HG03520 (cell line): ENCODE measurements around the gene RPS14.
"Not testable (repeated sequence)": the region's sequence is repeated elsewhere in the genome, so short reads cannot be mapped to it uniquely, and the experiment has no call there.

Experiments used
- ATAC-seq: cut with Tn5 transposase; IDR thresholded peaks from one replicate; pipeline ENCODE4 v1.9.1; 2021; ENCODE audit warnings: mild to moderate bottlenecking, moderate library complexity; ENCODE audit not compliant: unreplicated experiment

RPS14 gene

GRCh38 chr5:150447188-150447587 lies 2.4 kb downstream of the RPS14 start:
- ATAC-seq = no peak

GRCh38 chr5:150446583-150446982 lies 3.0 kb downstream of the RPS14 start:
- no peak for ATAC-seq

- ATAC-seq = no peak
Measured at GRCh38 chr5:150446088-150446487, 3.5 kb downstream of the RPS14 start.

- ATAC-seq = no peak
Measured at GRCh38 chr5:150444770-150445169, 4.8 kb downstream of the RPS14 start.

- ATAC-seq = no peak
Measured at GRCh38 chr5:150443242-150444075, 6.1 kb downstream of the RPS14 start.

- ATAC-seq = no peak
Measured at GRCh38 chr5:150442699-150443080, 6.8 kb downstream of the RPS14 start.

GRCh38 chr5:150441813-150442698 lies 7.5 kb downstream of the RPS14 start:
- ATAC-seq = no peak

GRCh38 chr5:150440948-150441812 lies 8.4 kb downstream of the RPS14 start:
- ATAC-seq = no peak

- ATAC-seq = no peak
Measured at GRCh38 chr5:150438873-150439546, 10.5 kb downstream of the RPS14 start.

- peak; percentile 96 for ATAC-seq
Measured at GRCh38 chr5:150436141-150436680, 13.3 kb downstream of the RPS14 start.

- no peak for ATAC-seq
Measured at GRCh38 chr5:150434464-150434863, 15.1 kb downstream of the RPS14 start.

GRCh38 chr5:150431574-150431973 lies 18.0 kb downstream of the RPS14 start:
- ATAC-seq = no peak

- ATAC-seq = no peak
Measured at GRCh38 chr5:150431048-150431447, 18.5 kb downstream of the RPS14 start.

- no peak for ATAC-seq
Measured at GRCh38 chr5:150429410-150429873, 20.1 kb downstream of the RPS14 start.

GRCh38 chr5:150428978-150429377 lies 20.6 kb downstream of the RPS14 start:
- no peak for ATAC-seq

GRCh38 chr5:150428106-150428876 lies 21.2 kb downstream of the RPS14 start:
- no peak for ATAC-seq

- not testable (repeated sequence) for ATAC-seq
Measured at GRCh38 chr5:150426165-150426564, 23.4 kb downstream of the RPS14 start.

- no peak for ATAC-seq
Measured at GRCh38 chr5:150422758-150423157, 26.8 kb downstream of the RPS14 start.

GRCh38 chr5:150422075-150422474 lies 27.5 kb downstream of the RPS14 start:
- ATAC-seq = no peak
